CD4-positive, alpha-beta T cell (primary cell): Measurements from ENCODE around the gene TFAP2A. TPM values are rescaled to one million over a fixed set of nuclear protein-coding genes. Genes with fewer than 3 reads are reported as not detected.

Experiments
- ATAC-seq: fragments of 200-7000 bp; cut with Tn5 transposase; one replicate; pipeline ENCODE4 v1.10.0; 2022; ENCODE audit warnings: mild to moderate bottlenecking; ENCODE audit not compliant: poor library complexity
- CTCF ChIA-PET: fragments of 350-600 bp; sonication (Branson Sonifier 250); formaldehyde crosslinking; loops from one replicate; lab custom pipeline; 2021; ENCODE audit warnings: antibody characterized with exemption, inconsistent platforms; lab: Charles Lee
- POLR2A ChIA-PET: fragments of 350-600 bp; sonication (Branson Sonifier 250); formaldehyde crosslinking; loops from one replicate; lab custom pipeline; 2021; ENCODE audit warnings: antibody characterized with exemption, inconsistent platforms; lab: Charles Lee
- DNase-seq, 14 experiments: peaks; one replicate each; pipeline ENCODE4 v3.0.0-alpha.2; 2013 to 2020; ENCODE audit warnings: mixed read lengths in 2 of 14
- H3K27ac ChIP-seq, 2 donors: one replicate each; pipeline versions ENCODE4 v1.5.1 to v1.7.0; 2013; ENCODE audit warnings: low read length in 2 of 2, low read depth in 1 of 2, mild to moderate bottlenecking in 1 of 2
- H3K27me3 ChIP-seq, 2 experiments: 1 replicate in 1 of 2; 2 replicates in 1 of 2; pipeline versions ENCODE4 v1.6.1 to v1.7.0; 2013; ENCODE audit warnings: low read length in 2 of 2, control low read depth in 1 of 2, mild to moderate bottlenecking in 1 of 2, moderate library complexity in 1 of 2; ENCODE audit not compliant: insufficient read depth in 2 of 2, control insufficient read depth in 1 of 2
- H3K36me3 ChIP-seq: one replicate; pipeline ENCODE4 v1.6.1; 2013; ENCODE audit warnings: low read length, control low read depth; ENCODE audit not compliant: insufficient read depth
- H3K4me1 ChIP-seq: one replicate; pipeline ENCODE4 v1.6.1; 2013; ENCODE audit warnings: low read length, control low read depth; ENCODE audit not compliant: insufficient read depth
- H3K4me3 ChIP-seq: one replicate; pipeline ENCODE4 v1.5.1; 2013; ENCODE audit warnings: mild to moderate bottlenecking, low read length, moderate library complexity
- H3K9me3 ChIP-seq, 2 experiments: 1 replicate in 1 of 2; 2 replicates in 1 of 2; pipeline versions ENCODE4 v1.6.1 to v1.7.0; 2013; ENCODE audit warnings: low read length in 2 of 2, mild to moderate bottlenecking in 2 of 2, control low read depth in 1 of 2, moderate library complexity in 1 of 2; ENCODE audit not compliant: control insufficient read depth in 1 of 2, insufficient read depth in 1 of 2
- H3K27ac Mint-ChIP-seq: one replicate; pipeline ENCODE4 v1.8.0; 2020; ENCODE audit warnings: mixed read lengths
- H3K27me3 Mint-ChIP-seq: one replicate; pipeline ENCODE4 v1.8.0; 2021; ENCODE audit warnings: mixed read lengths
- H3K36me3 Mint-ChIP-seq: one replicate; pipeline ENCODE4 v1.8.0; 2021; ENCODE audit warnings: low read depth, mixed read lengths
- H3K4me1 Mint-ChIP-seq: one replicate; pipeline ENCODE4 v1.8.0; 2021; ENCODE audit warnings: low read depth, mixed read lengths
- H3K4me3 Mint-ChIP-seq: one replicate; pipeline ENCODE4 v1.8.0; 2020; ENCODE audit warnings: mild to moderate bottlenecking, mixed read lengths
- H3K9me3 Mint-ChIP-seq: one replicate; pipeline ENCODE4 v1.8.0; 2020; ENCODE audit warnings: mixed read lengths
- CTCF ChIP-seq: fragments of 200-600 bp; IDR thresholded peaks from one replicate; pipeline ENCODE4 v1.8.0; 2022; ENCODE audit warnings: antibody characterized with exemption, mild to moderate bottlenecking
- intact Hi-C, 2 experiments: fragments of 100-400 bp; cut with DNase I in 1 of 2; cut with micrococcal nuclease in 1 of 2; formaldehyde crosslinking; loops; one replicate each; pipeline versions ENCODE4 v1.15.1 to v1.9.0; 2023 to 2025; cut with DNase I, micrococcal nuclease
- total RNA-seq, 174 experiments: library from RNA in 2 of 174; stranded (reverse) in 2 of 174; gene quantifications; one replicate each; pipeline ENCODE4 v1.2.3 and lab custom pipeline; 2021 to 2026

Gene TFAP2A
- total RNA-seq, 2 experiments from 2014 or later: 0.16 TPM; not detected in 1

DNA sequence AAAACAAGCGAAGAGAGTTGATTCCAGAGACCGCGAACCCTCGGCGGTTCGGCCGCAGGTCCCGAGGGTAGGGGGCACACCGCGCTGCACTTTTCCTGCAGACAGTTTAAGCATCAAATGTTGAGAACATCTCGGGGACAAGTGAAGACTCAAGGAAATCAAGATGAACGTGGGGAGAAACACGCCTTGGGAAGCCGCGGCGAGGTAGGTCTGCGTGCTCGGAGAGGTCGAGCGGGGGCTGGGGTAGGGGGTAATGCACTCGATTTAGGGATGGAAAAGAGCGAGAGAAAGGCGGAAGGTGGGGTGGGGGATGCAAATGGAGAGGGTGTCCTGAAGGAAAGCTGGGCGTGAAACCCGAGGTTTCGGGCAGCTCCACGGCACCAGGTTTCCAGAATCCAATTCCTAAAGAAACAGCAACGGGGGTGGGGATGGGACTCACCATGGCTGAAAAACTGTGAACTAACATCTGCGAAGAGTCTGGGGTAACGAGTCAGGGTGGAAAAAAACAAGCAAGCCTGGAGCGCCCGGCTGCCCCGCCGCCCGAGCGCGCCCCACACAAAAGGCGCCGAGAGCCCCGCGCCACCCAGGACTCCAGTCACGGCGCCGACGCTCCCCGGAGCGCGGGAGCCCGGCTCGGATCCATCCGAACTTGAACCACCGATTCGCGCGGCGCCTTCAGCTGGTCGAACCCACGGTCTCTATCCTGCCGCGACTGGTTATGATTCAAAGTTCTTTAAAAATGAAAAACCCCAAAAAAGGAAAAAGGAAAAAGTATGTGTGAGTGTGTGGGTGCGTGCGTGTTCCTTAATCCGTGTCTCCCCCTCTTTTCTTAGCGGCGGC lies 3.5 kb downstream of the TFAP2A start:
- DNase-seq: peak in 1 of 14 experiments; percentile 30
- POLR2A ChIA-PET: no interaction called here
- H3K9me3 Mint-ChIP-seq: peaks cover 24% of the 10 kb centered on the region
- Histone ChIP-seq H3K36me3 (no peaks in the 10 kb centered on the region), H3K27ac (no peak overlapping the region), H3K4me3 (peak overlapping the region; percentile 71), H3K9me3 (peaks cover 46 to 58% of the 10 kb centered on the region in 2 experiments), H3K27me3 (peaks cover 71 to 76% of the 10 kb centered on the region in 2 experiments), H3K4me1 (peaks cover 36% of the 10 kb centered on the region)
- no peak for TF ChIP-seq CTCF
- ATAC-seq: peak; percentile 30
- intact Hi-C loops: no loop called here
- peak overlapping the region; percentile 66 for H3K27ac Mint-ChIP-seq
- peaks cover 49% of the 10 kb centered on the region for H3K4me1 Mint-ChIP-seq
- CTCF ChIA-PET: no interaction called here
- H3K27me3 Mint-ChIP-seq: peaks cover 96% of the 10 kb centered on the region
- H3K36me3 Mint-ChIP-seq: peaks cover 40% of the 10 kb centered on the region
- H3K4me3 Mint-ChIP-seq: peak overlapping the region; percentile 90

GRCh38 chr6:10410207-10411050 lies 4.4 kb downstream of the TFAP2A start:
- Mint-ChIP-seq H3K27me3 (peaks cover 89% of the 10 kb centered on the region), H3K9me3 (peaks cover 30% of the 10 kb centered on the region), H3K27ac (peak overlapping the region; percentile 66), H3K36me3 (peaks cover 44% of the 10 kb centered on the region), H3K4me1 (peaks cover 46% of the 10 kb centered on the region), H3K4me3 (peak overlapping the region; percentile 90)
- Histone ChIP-seq H3K27ac (no peak overlapping the region), H3K4me3 (no peak overlapping the region), H3K36me3 (no peaks in the 10 kb centered on the region), H3K27me3 (peaks cover 62 to 66% of the 10 kb centered on the region in 2 experiments), H3K9me3 (peaks cover 41 to 49% of the 10 kb centered on the region in 2 experiments), H3K4me1 (peaks cover 36% of the 10 kb centered on the region)
- ATAC-seq: no peak
- intact Hi-C loops: no loop called here
- TF ChIP-seq CTCF: no peak
- ChIA-PET POLR2A (no interaction called here), CTCF (interaction anchor here (1.4 kb wide), 1 partner anchor 19 kb away, joined by 3 read pairs; no protein-coding TSS in a partner anchor)
- DNase-seq: no peak

GRCh38 chr6:10409731-10410206 lies 5.1 kb downstream of the TFAP2A start:
- peak overlapping the region; percentile 53 for H3K27ac Mint-ChIP-seq
- peaks cover 59 to 60% of the 10 kb centered on the region in 2 experiments for H3K27me3 ChIP-seq
- peak overlapping the region; percentile 90 for H3K4me3 Mint-ChIP-seq
- H3K27me3 Mint-ChIP-seq: peaks cover 82% of the 10 kb centered on the region
- ChIA-PET POLR2A (no interaction called here), CTCF (interaction anchor here (1.4 kb wide), 1 partner anchor 19 kb away, joined by 3 read pairs; no protein-coding TSS in a partner anchor)
- no peak overlapping the region for H3K4me3 ChIP-seq
- peaks cover 42% of the 10 kb centered on the region for H3K4me1 Mint-ChIP-seq
- DNase-seq: no peak
- intact Hi-C loops: loop anchor here in 1 of 2 experiments (10.0 kb wide), 2 partner anchors 425 to 685 kb away; partner anchors contain the start of genes MAK and SMIM13
- H3K27ac ChIP-seq: no peak overlapping the region
- peaks cover 39 to 45% of the 10 kb centered on the region in 2 experiments for H3K9me3 ChIP-seq
- H3K36me3 ChIP-seq: no peaks in the 10 kb centered on the region
- H3K36me3 Mint-ChIP-seq: peaks cover 45% of the 10 kb centered on the region
- H3K9me3 Mint-ChIP-seq: peaks cover 30% of the 10 kb centered on the region
- no peak for TF ChIP-seq CTCF
- peaks cover 36% of the 10 kb centered on the region for H3K4me1 ChIP-seq
- no peak for ATAC-seq
